Caco-2 (cell line): ENCODE results near the gene FFAR3. TPM values are rescaled to one million over a fixed set of nuclear protein-coding genes. Genes with fewer than 3 reads are reported as not detected.

Source experiments
- BruUV-seq: library from RNA; stranded (reverse); fragments of 400-500 nt; replicated peaks from 2 replicates; lab custom pipeline; 2021; lab: Mats Ljungman, UMichigan
- CTCF ChIA-PET: fragments of 300-600 bp; sonication (Branson Sonifier 250); formaldehyde crosslinking; loops from one replicate; lab custom pipeline; 2022; ENCODE audit warnings: antibody characterized with exemption; lab: Charles Lee
- POLR2A ChIA-PET: fragments of 300-600 bp; sonication (Branson Sonifier 250); formaldehyde crosslinking; loops from one replicate; lab custom pipeline; 2022; ENCODE audit warnings: antibody characterized with exemption; lab: Charles Lee
- DNase-seq, 2 experiments: peaks; one replicate each; pipeline versions ENCODE4 v3.0.0 to v3.0.0-alpha.2; 2020 to 2022
- H3K27me3 ChIP-seq: replicated peaks from 2 replicates; pipeline ENCODE4 v1.6.0; 2011; ENCODE audit warnings: low read length; ENCODE audit not compliant: control insufficient read depth, insufficient read depth
- H3K36me3 ChIP-seq: 2 replicates; pipeline ENCODE4 v1.5.1; 2011; ENCODE audit warnings: low read length; ENCODE audit not compliant: control insufficient read depth, insufficient read depth
- H3K4me1 ChIP-seq: fragments of 250-450 bp; sonication (Bioruptor Pico); 2 replicates; pipeline ENCODE4 v1.5.1; 2020; ENCODE audit warnings: mild to moderate bottlenecking
- H3K4me3 ChIP-seq: 2 replicates; pipeline ENCODE4 v1.5.1; 2011; ENCODE audit warnings: low read depth, mild to moderate bottlenecking, control low read depth, low read length
- H3K9me3 ChIP-seq: fragments of 250-450 bp; sonication (Bioruptor Pico); 2 replicates; pipeline ENCODE4 v1.5.1; 2020; ENCODE audit warnings: mild to moderate bottlenecking, moderate library complexity
- H3K27ac Mint-ChIP-seq: one replicate; pipeline ENCODE4 v1.8.0; 2022; ENCODE audit warnings: mixed read lengths; ENCODE audit not compliant: unreplicated experiment
- H3K27me3 Mint-ChIP-seq: one replicate; pipeline ENCODE4 v1.8.0; 2022; ENCODE audit warnings: mixed read lengths; ENCODE audit not compliant: insufficient read depth, unreplicated experiment
- H3K36me3 Mint-ChIP-seq: one replicate; pipeline ENCODE4 v1.8.0; 2022; ENCODE audit warnings: mild to moderate bottlenecking, mixed read lengths; ENCODE audit not compliant: insufficient read depth, unreplicated experiment
- H3K4me1 Mint-ChIP-seq: one replicate; pipeline ENCODE4 v1.8.0; 2022; ENCODE audit warnings: low read depth, mixed read lengths; ENCODE audit not compliant: unreplicated experiment
- H3K4me3 Mint-ChIP-seq: one replicate; pipeline ENCODE4 v1.8.0; 2022; ENCODE audit warnings: mild to moderate bottlenecking, moderate library complexity, mixed read lengths; ENCODE audit not compliant: unreplicated experiment
- H3K9me3 Mint-ChIP-seq: one replicate; pipeline ENCODE4 v1.8.0; 2022; ENCODE audit warnings: mixed read lengths; ENCODE audit not compliant: unreplicated experiment
- CTCF ChIP-seq, 2 experiments: fragments of 200-600 bp in 1 of 2; IDR thresholded peaks; 1 replicate in 1 of 2; 2 replicates in 1 of 2; pipeline versions ENCODE4 v1.5.1 to v1.8.0; 2011 to 2022; ENCODE audit warnings: antibody characterized with exemption in 1 of 2, control low read depth in 1 of 2, inconsistent platforms in 1 of 2, low read depth in 1 of 2, low read length in 1 of 2, mild to moderate bottlenecking in 1 of 2, moderate library complexity in 1 of 2; ENCODE audit not compliant: insufficient read depth in 1 of 2, severe bottlenecking in 1 of 2, unreplicated experiment in 1 of 2
- intact Hi-C: fragments of 100-400 bp; cut with micrococcal nuclease; formaldehyde crosslinking; loops from one replicate; pipeline ENCODE4 v1.10.0; 2022; ENCODE audit not compliant: unreplicated experiment
- total RNA-seq: library from RNA; stranded (reverse); gene quantifications from 2 replicates; pipeline ENCODE4 v1.2.3, GENCODE V29; 2022

FFAR3 gene
- total RNA-seq, 1 experiment from 2014 or later, result not detected

- ChIA-PET POLR2A (no interaction called here), CTCF (interaction anchor here (0.6 kb wide), 1 partner anchor 10 kb away, joined by 3 read pairs; no protein-coding TSS in a partner anchor)
- Mint-ChIP-seq H3K4me1 (no peaks in the 10 kb centered on the region), H3K27me3 (peaks cover 3% of the 10 kb centered on the region), H3K36me3 (no peaks in the 10 kb centered on the region), H3K27ac (no peak overlapping the region), H3K9me3 (no peaks in the 10 kb centered on the region), H3K4me3 (no peak overlapping the region)
- Histone ChIP-seq H3K9me3 (no peaks in the 10 kb centered on the region), H3K36me3 (no peaks in the 10 kb centered on the region), H3K4me1 (no peaks in the 10 kb centered on the region; the same call in 1 of the 2 replicates), H3K27me3 (no peaks in the 10 kb centered on the region), H3K4me3 (no peak overlapping the region)
- TF ChIP-seq CTCF (IDR thresholded peaks at IDR 0.05; ENCODE audit: insufficient read depth in 1 of 2, low read depth in 1 of 2, low read length in 1 of 2, severe bottlenecking in 1 of 2, unreplicated experiment in 1 of 2), result no peak
- intact Hi-C loops, result no loop called here
- no peak for DNase-seq
- no TSS peak for BruUV-seq
Observed at GRCh38 chr19:35342430-35342829, 15.8 kb upstream of the FFAR3 start.

GRCh38 chr19:35344511-35345031, 13.7 kb upstream of the FFAR3 start:
- peaks cover 3% of the 10 kb centered on the region for H3K27me3 Mint-ChIP-seq
- H3K36me3 Mint-ChIP-seq, result no peaks in the 10 kb centered on the region
- no TSS peak for BruUV-seq
- no peaks in the 10 kb centered on the region for H3K36me3 ChIP-seq
- CTCF ChIA-PET, result no interaction called here
- peak in 1 of 2 experiments; percentile 27 for DNase-seq
- no peaks in the 10 kb centered on the region for H3K9me3 ChIP-seq
- H3K27ac Mint-ChIP-seq, result no peak overlapping the region
- intact Hi-C loops, result no loop called here
- no peak for TF ChIP-seq CTCF (IDR thresholded peaks at IDR 0.05; ENCODE audit: insufficient read depth in 1 of 2, low read depth in 1 of 2, low read length in 1 of 2, severe bottlenecking in 1 of 2, unreplicated experiment in 1 of 2)
- no peak overlapping the region for H3K4me3 Mint-ChIP-seq
- H3K4me1 Mint-ChIP-seq, result no peaks in the 10 kb centered on the region
- H3K4me3 ChIP-seq, result no peak overlapping the region
- H3K4me1 ChIP-seq, result no peaks in the 10 kb centered on the region; the same call in 1 of the 2 replicates
- no peaks in the 10 kb centered on the region for H3K9me3 Mint-ChIP-seq
- POLR2A ChIA-PET, result no interaction called here
- H3K27me3 ChIP-seq, result no peaks in the 10 kb centered on the region

GRCh38 chr19:35345671-35346111, 12.6 kb upstream of the FFAR3 start:
- DNase-seq, result peak in 1 of 2 experiments; percentile 23
- peaks cover 3% of the 10 kb centered on the region for H3K27me3 Mint-ChIP-seq

More at GRCh38 chr19:35345671-35346111, 12.6 kb upstream of the FFAR3 start:
- no peak overlapping the region for H3K27ac Mint-ChIP-seq
- no peak for TF ChIP-seq CTCF (IDR thresholded peaks at IDR 0.05; ENCODE audit: insufficient read depth in 1 of 2, low read depth in 1 of 2, low read length in 1 of 2, severe bottlenecking in 1 of 2, unreplicated experiment in 1 of 2)
- Histone ChIP-seq H3K4me1 (no peaks in the 10 kb centered on the region; the same call in 1 of the 2 replicates), H3K4me3 (no peak overlapping the region), H3K27me3 (no peaks in the 10 kb centered on the region), H3K9me3 (no peaks in the 10 kb centered on the region), H3K36me3 (no peaks in the 10 kb centered on the region)
- H3K4me1 Mint-ChIP-seq, result no peaks in the 10 kb centered on the region
- CTCF ChIA-PET, result no interaction called here
- H3K9me3 Mint-ChIP-seq, result no peaks in the 10 kb centered on the region
- intact Hi-C loops, result no loop called here
- BruUV-seq, result no TSS peak
- H3K4me3 Mint-ChIP-seq, result no peak overlapping the region
- H3K36me3 Mint-ChIP-seq, result no peaks in the 10 kb centered on the region
- POLR2A ChIA-PET, result no interaction called here
